Measurements from ENCODE around the gene DEPP1.

Gene DEPP1

DNA sequence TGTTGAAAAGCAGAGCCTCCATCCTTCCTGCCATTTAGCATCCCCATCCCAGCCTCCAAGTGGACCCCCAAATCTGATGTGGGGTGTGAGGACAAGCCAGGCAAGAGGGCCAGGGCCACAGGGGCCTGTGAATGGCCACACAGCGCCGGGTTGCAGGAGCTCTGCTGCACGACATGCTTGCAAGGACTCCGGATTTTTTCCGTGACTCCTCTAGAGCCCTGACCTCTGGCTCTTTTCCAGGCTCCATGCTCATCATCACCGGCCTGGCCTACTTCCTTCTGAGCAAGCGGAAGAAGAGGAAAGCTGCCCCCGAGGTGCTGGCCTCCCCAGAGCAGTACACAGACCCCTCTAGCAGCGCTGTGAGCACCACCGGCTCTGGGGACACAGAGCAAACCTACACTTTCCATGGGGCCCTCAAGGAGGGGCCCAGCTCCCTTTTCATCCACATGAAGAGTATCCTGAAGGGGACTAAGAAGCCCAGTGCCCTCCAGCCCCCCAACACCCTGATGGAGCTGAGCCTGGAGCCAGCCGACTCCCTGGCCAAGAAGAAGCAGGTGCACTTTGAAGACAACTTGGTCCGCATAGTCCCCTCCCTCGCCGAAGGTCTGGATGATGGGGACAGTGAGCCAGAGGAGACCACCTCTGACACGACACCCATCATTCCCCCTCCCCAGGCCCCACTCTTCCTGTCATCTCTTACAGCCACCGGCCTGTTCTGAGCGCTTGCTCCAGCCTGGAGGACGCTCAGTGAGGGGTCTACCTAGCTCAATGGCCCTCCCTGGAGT lies 44.0 kb downstream of the DEPP1 start:
- TF ChIP-seq CTCF (IDR thresholded peaks at IDR 0.05; ENCODE audit: borderline replicate concordance, insufficient read depth, low read depth, low read length) = no peak
- no peak overlapping the region for H3K4me3 ChIP-seq (ENCODE audit: low read depth, low read length)

- no peak for TF ChIP-seq CTCF (IDR thresholded peaks at IDR 0.05; ENCODE audit: borderline replicate concordance, insufficient read depth, low read depth, low read length)
- H3K4me3 ChIP-seq (ENCODE audit: low read depth, low read length) = no peak overlapping the region
These were observed 44.9 kb downstream of the DEPP1 start for GRCh38 chr10:44933451-44934321.

DNA sequence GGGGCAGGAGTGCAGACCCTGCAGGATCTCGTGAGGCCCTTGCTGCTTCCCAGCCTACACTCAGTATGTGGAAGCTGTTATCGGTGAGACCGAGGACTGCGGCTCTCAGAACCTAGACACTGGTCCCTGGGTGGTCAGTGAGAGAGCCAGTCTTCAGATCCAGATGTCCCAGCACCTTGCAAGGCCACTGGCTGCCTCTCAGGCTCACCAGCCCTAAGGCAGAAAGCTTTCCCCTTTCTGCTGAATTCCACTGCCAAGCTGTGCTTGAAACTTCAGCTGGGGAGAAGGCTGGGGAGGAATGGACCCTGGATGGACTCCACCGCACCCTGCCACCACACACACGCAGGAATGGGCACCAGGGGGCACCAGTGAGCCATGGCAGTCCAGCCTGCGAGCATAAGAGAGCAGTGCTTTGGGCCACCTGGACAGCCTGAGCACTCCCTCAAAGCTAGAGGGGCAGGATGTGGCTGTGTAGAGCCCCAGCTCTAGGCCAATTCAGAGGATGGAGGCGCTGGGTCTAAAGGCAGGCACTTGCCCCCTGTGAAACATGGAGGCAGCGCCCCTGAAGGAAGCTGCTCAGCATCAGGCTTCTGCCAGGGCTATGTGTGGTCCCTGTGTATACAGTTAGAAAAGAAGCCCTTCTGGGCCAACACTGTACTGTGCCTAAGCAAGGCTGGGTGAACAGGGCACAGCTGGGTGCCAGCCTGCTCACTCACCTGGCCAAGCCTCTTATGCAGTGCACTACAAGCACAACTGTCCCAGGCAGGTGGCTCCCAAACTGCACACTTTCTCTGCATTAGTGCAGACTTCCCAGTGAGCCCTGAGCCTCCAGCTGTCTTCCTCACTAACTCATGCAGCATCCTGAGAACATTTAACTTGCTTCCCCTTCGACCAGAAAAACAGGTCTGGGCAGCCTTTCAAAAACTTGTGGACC lies 45.8 kb downstream of the DEPP1 start:
- no peak overlapping the region for H3K4me3 ChIP-seq (ENCODE audit: low read depth, low read length)
- TF ChIP-seq CTCF (IDR thresholded peaks at IDR 0.05; ENCODE audit: borderline replicate concordance, insufficient read depth, low read depth, low read length) = peak; percentile 97

- no peak overlapping the region for H3K4me3 ChIP-seq (ENCODE audit: low read depth, low read length)
- TF ChIP-seq CTCF (IDR thresholded peaks at IDR 0.05; ENCODE audit: borderline replicate concordance, insufficient read depth, low read depth, low read length) = no peak
These were observed 46.7 kb downstream of the DEPP1 start for GRCh38 chr10:44931621-44932516.

DNA sequence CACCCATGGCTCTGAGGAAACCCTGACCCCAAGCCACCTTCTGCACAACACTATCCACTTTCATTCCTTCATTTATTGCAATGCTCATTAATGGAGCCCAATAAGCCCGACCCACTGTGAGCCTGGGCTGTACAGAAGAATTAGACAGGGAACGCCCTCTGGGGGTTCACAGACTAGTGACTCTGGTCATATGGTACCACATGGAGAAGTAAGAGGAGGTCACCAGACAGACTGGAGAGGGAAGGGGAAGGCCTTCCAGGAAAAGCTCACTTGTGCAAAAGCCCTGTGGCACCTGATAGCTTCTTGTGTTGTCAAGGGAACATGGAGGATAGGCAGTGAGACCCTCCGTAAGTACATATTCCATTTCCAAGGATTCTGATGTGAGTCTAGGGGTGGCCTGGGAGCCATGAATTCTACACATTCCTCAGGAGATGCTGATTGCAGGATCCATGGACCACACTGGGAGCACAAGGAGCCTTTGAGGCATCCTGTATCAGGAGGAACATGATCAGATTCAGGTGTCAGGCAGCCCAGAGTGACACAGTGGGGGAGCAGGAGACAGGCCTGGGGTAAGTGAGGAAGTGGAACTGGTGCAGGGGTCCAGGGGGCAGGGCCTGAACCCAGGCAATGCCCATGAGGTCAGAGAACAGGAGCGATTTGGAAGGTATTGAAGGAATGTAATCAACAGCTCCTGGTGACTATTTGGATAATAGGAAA lies 47.5 kb downstream of the DEPP1 start:
- no peak overlapping the region for H3K4me3 ChIP-seq (ENCODE audit: low read depth, low read length)
- no peak for TF ChIP-seq CTCF (IDR thresholded peaks at IDR 0.05; ENCODE audit: borderline replicate concordance, insufficient read depth, low read depth, low read length)
